Measurements from ENCODE around the gene CACNA1S. TPM values are rescaled to one million over a fixed set of nuclear protein-coding genes. Genes with fewer than 3 reads are reported as not detected.
A peak's percentile ranks its signal among the peaks of the same experiment; 100 is the strongest.

Gene CACNA1S
- total RNA-seq, 1 donor from 2014 or later, result not detected

DNA sequence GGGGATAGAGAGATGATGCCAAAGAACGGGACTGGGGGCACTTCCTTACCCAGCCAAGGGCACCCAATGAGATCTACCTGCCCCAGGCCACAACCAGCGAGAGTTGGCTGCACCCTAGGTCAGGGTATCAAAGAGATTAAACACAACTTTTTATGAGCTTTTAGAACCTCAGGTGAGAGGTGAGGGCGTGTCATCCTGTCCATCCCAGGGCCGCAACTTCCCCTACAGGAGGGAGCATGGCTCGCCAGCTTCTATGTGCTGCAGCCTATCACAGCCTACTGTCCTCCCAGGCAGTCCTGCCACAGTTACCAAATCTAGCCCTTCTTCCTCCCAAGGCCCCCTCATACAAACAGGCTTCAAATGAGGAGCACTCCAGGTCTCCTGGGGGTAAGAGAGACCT lies 29.2 kb upstream of the CACNA1S start:
- no peak for ATAC-seq
- DNase-seq, result no peak
- intact Hi-C loops (cut with micrococcal nuclease), result no loop called here

- ATAC-seq (no peak), DNase-seq (no peak)
- intact Hi-C loops (cut with micrococcal nuclease), result no loop called here
These were observed 28.7 kb upstream of the CACNA1S start for GRCh38 chr1:201140941-201141260.

- DNase-seq, result no peak
- no peak for ATAC-seq
- intact Hi-C loops (cut with micrococcal nuclease), result no loop called here
These were observed 28.2 kb upstream of the CACNA1S start for GRCh38 chr1:201140235-201140940.

DNA sequence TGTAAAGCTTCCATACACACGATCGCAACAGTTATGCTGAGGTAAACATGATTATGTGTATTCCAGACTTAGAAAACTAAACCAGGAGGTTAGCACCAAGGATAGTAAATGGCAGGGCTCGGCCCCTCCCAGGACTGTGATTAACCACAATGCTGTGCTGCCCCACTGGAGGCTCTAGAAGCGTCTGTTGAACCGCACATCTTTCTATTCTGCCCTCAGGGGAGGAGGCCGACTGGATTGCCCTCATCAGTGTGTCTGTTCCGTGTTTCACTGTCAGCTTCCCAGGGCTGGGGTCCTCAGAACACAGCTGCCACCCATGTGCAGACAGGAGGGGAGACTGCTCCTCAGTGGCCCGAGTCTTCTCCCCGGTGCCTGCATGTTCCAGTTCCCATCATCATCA lies 27.5 kb upstream of the CACNA1S start:
- intact Hi-C loops (cut with micrococcal nuclease), result no loop called here
- no peak for ATAC-seq
- DNase-seq, result no peak

DNA sequence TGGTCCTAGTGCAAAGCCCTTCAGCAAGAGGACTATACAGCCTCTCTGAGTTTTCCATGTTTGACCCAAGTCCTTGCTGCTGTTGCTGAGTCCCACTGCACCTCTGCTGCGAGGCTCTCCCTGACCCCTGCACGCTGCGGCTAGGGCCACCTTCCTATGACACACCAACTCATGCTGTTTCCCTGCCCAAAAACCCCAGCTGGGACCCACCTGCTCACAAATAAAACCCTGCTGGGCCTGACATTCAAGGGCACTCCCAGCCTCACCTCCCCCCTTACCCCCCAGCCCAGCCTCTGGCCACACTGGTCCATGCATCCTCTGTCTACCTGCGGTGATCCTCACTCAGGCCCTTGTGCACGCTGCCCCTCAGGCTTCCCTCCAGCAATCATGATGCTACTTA lies 27.1 kb upstream of the CACNA1S start:
- no peak for DNase-seq

DNA sequence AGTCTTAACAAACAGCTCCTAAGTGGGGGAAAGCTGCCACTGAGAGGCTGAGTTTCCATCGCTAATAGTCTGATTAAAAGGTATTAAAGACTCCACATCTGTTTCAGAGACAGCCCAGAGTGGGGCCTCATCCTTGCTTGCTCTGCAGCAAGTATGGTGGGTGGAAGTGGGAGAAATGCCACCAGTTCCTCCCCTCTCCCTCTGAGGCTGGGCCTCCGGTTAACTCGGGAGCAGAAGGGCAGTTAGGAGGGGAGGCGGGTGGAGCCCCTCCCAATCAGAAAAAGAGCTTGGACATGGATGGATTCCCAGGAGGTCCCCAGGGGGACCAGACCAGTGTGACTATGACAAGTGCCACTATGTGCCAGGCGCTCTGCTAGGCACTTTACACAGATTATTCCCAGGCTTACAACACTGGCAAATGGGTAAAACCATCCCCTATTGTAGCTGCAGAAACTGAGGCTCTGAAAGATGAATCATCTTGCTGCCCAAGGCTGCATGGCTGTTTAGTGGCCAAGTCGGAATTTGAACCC lies 26.1 kb upstream of the CACNA1S start:
- ATAC-seq (no peak), DNase-seq (no peak)
- intact Hi-C loops (cut with micrococcal nuclease), result no loop called here

More for the DNA sequence above, 27.1 kb upstream of the CACNA1S start:
- no peak for ATAC-seq
- intact Hi-C loops (cut with micrococcal nuclease), result no loop called here

GRCh38 chr1:201137579-201138310 lies 25.5 kb upstream of the CACNA1S start:
- peak; percentile 71 for DNase-seq
- intact Hi-C loops (cut with micrococcal nuclease), result no loop called here
- peak; percentile 73 for ATAC-seq

DNA sequence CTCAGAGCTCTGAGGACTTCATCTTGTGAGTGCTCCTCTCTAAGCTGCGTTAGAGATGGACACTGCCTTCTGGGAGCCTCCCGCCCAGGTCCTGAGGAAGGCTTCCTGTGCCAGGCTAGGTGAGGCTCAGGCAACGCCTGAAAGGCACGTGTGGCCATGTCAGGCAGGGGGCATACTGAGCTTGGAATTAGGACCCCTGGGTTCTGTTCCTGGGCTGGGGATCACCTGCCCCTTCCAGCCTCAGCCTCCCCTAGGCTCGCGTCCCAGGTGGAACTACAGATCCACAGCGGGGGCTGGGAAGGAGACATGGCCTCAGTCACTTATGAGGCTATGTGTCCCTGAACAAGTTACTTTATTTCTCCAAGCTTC lies 24.8 kb upstream of the CACNA1S start:
- no peak for DNase-seq
- no peak for ATAC-seq
- intact Hi-C loops (cut with micrococcal nuclease), result no loop called here

DNA sequence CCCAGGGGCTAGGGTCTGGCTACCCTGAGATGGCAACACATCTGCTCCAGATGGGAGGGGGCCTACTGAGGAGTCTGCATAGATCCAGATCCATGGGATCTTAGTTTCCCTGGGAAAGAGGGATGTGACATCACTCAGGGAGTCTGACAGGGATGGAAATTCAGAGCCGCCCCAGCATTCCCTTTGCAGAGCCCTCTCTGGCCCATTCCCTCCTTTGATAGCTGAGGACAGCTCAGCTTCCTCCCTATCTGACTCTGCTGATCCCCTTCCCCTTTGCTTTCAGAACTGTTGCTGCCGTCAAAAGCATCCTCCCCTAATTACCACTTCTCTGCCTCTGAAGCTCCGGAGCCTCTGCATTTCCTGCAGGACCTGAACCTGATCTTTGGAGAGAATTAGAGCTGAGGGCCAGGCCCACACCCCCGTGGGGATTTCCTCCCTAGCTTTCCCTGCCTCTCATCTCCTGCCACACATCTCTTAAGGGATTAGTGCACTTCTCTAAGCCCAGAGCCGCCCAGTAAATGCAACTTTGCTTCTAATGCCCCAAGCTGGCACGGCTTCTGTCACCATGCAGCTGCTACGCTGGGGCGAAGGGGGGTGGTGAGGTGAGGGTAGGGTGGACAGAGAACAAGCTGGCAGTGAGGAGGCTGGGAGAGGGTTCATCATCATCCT lies 24.3 kb upstream of the CACNA1S start:
- DNase-seq (no peak), ATAC-seq (no peak)
- intact Hi-C loops (cut with micrococcal nuclease), result no loop called here

GRCh38 chr1:201134405-201134804 lies 22.2 kb upstream of the CACNA1S start:
- intact Hi-C loops (cut with micrococcal nuclease), result no loop called here
- DNase-seq (no peak), ATAC-seq (no peak)

- intact Hi-C loops (cut with micrococcal nuclease), result no loop called here
- DNase-seq (no peak), ATAC-seq (no peak)
These were observed 19.2 kb upstream of the CACNA1S start for GRCh38 chr1:201131398-201131797.

GRCh38 chr1:201128962-201129361 lies 16.7 kb upstream of the CACNA1S start:
- no peak for DNase-seq
- no peak for ATAC-seq
- intact Hi-C loops (cut with micrococcal nuclease), result no loop called here

GRCh38 chr1:201128476-201128875 lies 16.2 kb upstream of the CACNA1S start:
- DNase-seq (no peak), ATAC-seq (no peak)
- intact Hi-C loops (cut with micrococcal nuclease), result no loop called here

DNA sequence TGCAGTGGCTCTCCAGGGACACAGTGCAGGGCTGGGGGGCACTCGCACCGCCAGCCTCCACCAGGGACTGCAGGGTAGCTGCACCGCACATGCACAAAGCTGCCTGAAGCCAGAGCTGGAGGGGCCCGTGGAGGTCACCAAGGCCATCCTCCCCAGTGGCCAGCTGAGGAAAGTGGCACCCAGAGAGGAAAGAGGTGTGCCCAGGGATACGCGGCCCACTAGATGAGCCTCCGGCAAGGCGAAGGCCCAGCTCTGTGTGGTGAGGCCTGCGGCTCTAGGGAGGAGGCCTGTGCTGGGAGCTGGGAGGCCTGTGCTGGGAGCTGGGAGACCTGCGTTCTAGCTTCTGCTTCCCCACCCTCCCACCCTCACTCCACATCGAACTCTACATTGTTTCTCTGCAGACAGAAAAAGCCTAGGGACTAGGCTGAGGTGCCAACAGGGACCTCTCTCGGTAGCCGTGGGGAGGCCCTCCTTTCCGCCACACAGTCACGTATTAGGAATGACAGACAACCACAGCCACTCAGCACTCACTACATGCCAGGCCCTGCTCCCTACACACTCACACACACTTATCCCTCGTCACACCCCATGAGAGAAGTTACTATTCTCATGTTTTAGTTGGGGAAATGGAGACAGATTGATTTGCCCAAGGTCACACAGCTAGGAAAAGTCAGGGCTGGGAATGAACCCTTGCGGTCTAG lies 15.7 kb upstream of the CACNA1S start:
- ATAC-seq (no peak), DNase-seq (no peak)
- intact Hi-C loops (cut with micrococcal nuclease), result no loop called here

- DNase-seq (no peak), ATAC-seq (no peak)
- intact Hi-C loops (cut with micrococcal nuclease), result no loop called here
These were observed 14.9 kb upstream of the CACNA1S start, which contains the start of gene ASCL5 for GRCh38 chr1:201126832-201127754. Gene ASCL5 (minus strand): TSS chr1:201127184. CDS start chr1:201115372, 11,812 bp downstream.

DNA sequence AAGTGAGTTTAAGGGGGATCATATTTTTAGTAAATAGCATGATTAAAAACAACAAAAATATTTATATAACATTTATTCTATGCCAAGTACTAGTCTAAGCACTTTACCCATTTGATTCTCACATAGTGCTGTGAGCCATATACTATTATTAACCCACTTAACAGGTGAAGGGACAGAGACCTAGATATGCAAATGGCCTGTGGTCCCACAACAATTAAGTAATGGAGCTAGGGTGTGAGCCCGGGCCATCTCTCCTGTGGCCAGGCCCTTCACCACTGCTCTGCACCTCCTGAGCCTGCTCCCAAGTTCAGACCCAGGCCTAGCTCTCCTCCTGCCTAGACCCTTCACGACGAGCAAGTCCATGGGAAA lies 14.2 kb upstream of the CACNA1S start:
- intact Hi-C loops (cut with micrococcal nuclease), result no loop called here
- DNase-seq (no peak), ATAC-seq (no peak)

- DNase-seq (no peak), ATAC-seq (peak; percentile 24)
- intact Hi-C loops (cut with micrococcal nuclease), result no loop called here
These were observed 13.6 kb upstream of the CACNA1S start for GRCh38 chr1:201125800-201126199.

GRCh38 chr1:201125019-201125418 lies 12.8 kb upstream of the CACNA1S start:
- no peak for ATAC-seq
- DNase-seq, result no peak
- intact Hi-C loops (cut with micrococcal nuclease), result no loop called here

DNA sequence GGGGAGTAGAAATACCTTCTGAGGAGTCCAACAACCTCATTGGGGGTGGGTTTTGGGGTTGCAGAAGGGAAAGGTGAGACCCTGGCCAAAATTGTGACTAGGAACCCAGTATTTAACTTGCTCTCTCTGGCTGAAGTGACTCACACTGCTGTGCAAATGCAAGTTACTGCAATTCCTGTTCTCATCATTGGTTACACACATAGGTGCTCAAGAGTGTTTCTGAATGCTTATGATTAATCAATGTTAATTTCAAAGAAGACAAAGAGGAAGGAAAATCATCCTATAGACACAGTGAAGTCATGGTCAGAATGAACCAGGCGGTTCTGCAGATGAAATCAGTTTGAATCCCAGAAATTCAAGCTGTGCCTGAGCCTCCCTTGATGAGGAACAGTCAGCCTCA lies 11.6 kb upstream of the CACNA1S start:
- intact Hi-C loops (cut with micrococcal nuclease), result no loop called here
- ATAC-seq, result no peak

More for the DNA sequence above, 11.6 kb upstream of the CACNA1S start:
- no peak for DNase-seq

Measured in left ventricle myocardium superior (tissue), 1 donor.